CD4-positive, CD25-positive, alpha-beta regulatory T cell (primary cell): ENCODE measurements around the gene MCCC2. TPM values are rescaled to one million over a fixed set of nuclear protein-coding genes. Genes with fewer than 3 reads are reported as not detected.

ENCODE experiments used
- ATAC-seq, 2 donors: fragments of 150-1000 bp; cut with Tn5 transposase; one replicate each; pipeline ENCODE4 v1.10.0; 2021; ENCODE audit warnings: low read depth in 2 of 2, moderate number of reproducible peaks in 2 of 2, moderate library complexity in 1 of 2
- DNase-seq, 3 donors: peaks; one replicate each; pipeline versions ENCODE4 v3.0.0 to v3.0.0-alpha.2; 2012 to 2022; ENCODE audit warnings: mixed read lengths in 1 of 3
- H3K27ac ChIP-seq: one replicate; pipeline ENCODE4 v1.7.0; 2013; ENCODE audit warnings: mild to moderate bottlenecking, low read length; ENCODE audit not compliant: insufficient read depth, poor library complexity, severe bottlenecking
- H3K27me3 ChIP-seq: one replicate; pipeline ENCODE4 v1.7.0; 2013; ENCODE audit warnings: low read length; ENCODE audit not compliant: control insufficient read depth, insufficient read depth
- H3K36me3 ChIP-seq: one replicate; pipeline ENCODE4 v1.7.0; 2013; ENCODE audit warnings: mild to moderate bottlenecking, low read length, moderate library complexity; ENCODE audit not compliant: control insufficient read depth, insufficient read depth
- H3K4me1 ChIP-seq: 2 replicates; pipeline ENCODE4 v1.7.0; 2013; ENCODE audit warnings: mild to moderate bottlenecking, low read length; ENCODE audit not compliant: insufficient read depth, control insufficient read depth, poor library complexity, severe bottlenecking
- H3K4me3 ChIP-seq: one replicate; pipeline ENCODE4 v1.7.0; 2013; ENCODE audit warnings: low read depth, mild to moderate bottlenecking, low read length, moderate library complexity
- H3K9me3 ChIP-seq, 2 experiments: 1 replicate in 1 of 2; 2 replicates in 1 of 2; pipeline ENCODE4 v1.7.0; 2013; ENCODE audit warnings: low read length in 2 of 2, mild to moderate bottlenecking in 1 of 2, moderate library complexity in 1 of 2; ENCODE audit not compliant: control insufficient read depth in 2 of 2
- H3K27ac Mint-ChIP-seq, 3 donors: one replicate each; pipeline ENCODE4 v1.8.0; 2020 to 2022; ENCODE audit warnings: mild to moderate bottlenecking in 3 of 3, mixed read lengths in 3 of 3, moderate library complexity in 2 of 3
- H3K27me3 Mint-ChIP-seq: one replicate; pipeline ENCODE4 v1.8.0; 2022; ENCODE audit warnings: mild to moderate bottlenecking, mixed read lengths
- H3K36me3 Mint-ChIP-seq: one replicate; pipeline ENCODE4 v1.8.0; 2020; ENCODE audit warnings: mixed read lengths
- H3K4me1 Mint-ChIP-seq, 4 donors: one replicate each; pipeline ENCODE4 v1.8.0; 2020 to 2022; ENCODE audit warnings: mixed read lengths in 4 of 4, mild to moderate bottlenecking in 1 of 4
- H3K4me3 Mint-ChIP-seq, 4 donors: one replicate each; pipeline ENCODE4 v1.8.0; 2020 to 2022; ENCODE audit warnings: mild to moderate bottlenecking in 4 of 4, mixed read lengths in 4 of 4, moderate library complexity in 3 of 4
- H3K9me3 Mint-ChIP-seq, 7 donors: one replicate each; pipeline ENCODE4 v1.8.0; 2020 to 2022; ENCODE audit warnings: mixed read lengths in 7 of 7, mild to moderate bottlenecking in 3 of 7, moderate library complexity in 2 of 7
- polyA plus RNA-seq, 4 donors: library from polyadenylated mRNA; unstranded; fragments of 300-500 nt; fragmentation: Illumina TruSeq; gene quantifications; one replicate each; pipeline ENCODE4 v1.2.3, GENCODE V29; 2021
- total RNA-seq: library from RNA; stranded (reverse); gene quantifications from one replicate; pipeline ENCODE4 v1.2.3, GENCODE V29; 2022

The MCCC2 gene
- total and polyA plus RNA-seq, 5 donors from 2014 or later: 26.7 to 45.8 (median 30.9) TPM

- peaks cover 0 to 2% (median 0%) of the 10 kb centered on the region in 4 donors for H3K4me1 Mint-ChIP-seq
- DNase-seq: no peak
- H3K4me3 Mint-ChIP-seq: no peak overlapping the region
- peaks cover 10% of the 10 kb centered on the region for H3K27me3 Mint-ChIP-seq
- H3K36me3 Mint-ChIP-seq: no peaks in the 10 kb centered on the region
- Histone ChIP-seq H3K27me3 (peaks cover 2% of the 10 kb centered on the region), H3K4me3 (no peak overlapping the region), H3K36me3 (no peaks in the 10 kb centered on the region), H3K27ac (no peak overlapping the region), H3K9me3 (no peaks in the 10 kb centered on the region), H3K4me1 (no peaks in the 10 kb centered on the region)
- no peaks in the 10 kb centered on the region for H3K9me3 Mint-ChIP-seq
- ATAC-seq: no peak
- no peak overlapping the region for H3K27ac Mint-ChIP-seq
Observed at GRCh38 chr5:71703941-71704340, 116.8 kb downstream of the MCCC2 start.

- no peak for ATAC-seq
- H3K4me1 ChIP-seq: no peaks in the 10 kb centered on the region
- H3K4me1 Mint-ChIP-seq: no peaks in the 10 kb centered on the region
- DNase-seq: no peak
- H3K36me3 Mint-ChIP-seq: no peaks in the 10 kb centered on the region
- H3K27me3 ChIP-seq: peaks cover 3% of the 10 kb centered on the region
- H3K9me3 Mint-ChIP-seq: no peaks in the 10 kb centered on the region
- peaks cover 13% of the 10 kb centered on the region for H3K27me3 Mint-ChIP-seq
- no peak overlapping the region for H3K4me3 Mint-ChIP-seq
- H3K27ac Mint-ChIP-seq: no peak overlapping the region
- no peaks in the 10 kb centered on the region for H3K36me3 ChIP-seq
- no peaks in the 10 kb centered on the region for H3K9me3 ChIP-seq
- H3K27ac ChIP-seq: no peak overlapping the region
- no peak overlapping the region for H3K4me3 ChIP-seq
Observed at GRCh38 chr5:71705421-71705820, 118.3 kb downstream of the MCCC2 start.

DNA sequence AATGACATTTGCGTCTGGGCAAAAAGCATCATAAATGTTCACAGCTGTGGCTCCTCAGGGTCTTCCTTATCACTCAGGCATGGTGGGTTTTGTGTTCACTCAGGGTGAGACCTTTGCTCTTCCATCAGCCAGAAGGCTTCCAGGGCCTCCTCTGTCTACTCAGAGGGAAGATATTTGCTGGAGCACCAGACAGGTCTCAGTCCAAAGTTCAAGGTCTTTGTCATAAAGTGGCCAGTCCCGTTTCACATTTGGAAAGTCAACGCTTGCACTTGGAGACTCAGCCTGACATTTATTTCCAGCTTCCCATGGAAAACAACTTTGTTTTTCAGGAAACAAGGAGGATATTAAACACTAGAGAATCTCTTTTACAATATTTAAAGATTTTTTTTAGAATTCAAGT, 119.8 kb downstream of the MCCC2 start:
- Histone ChIP-seq H3K4me1 (no peaks in the 10 kb centered on the region), H3K27me3 (peaks cover 3% of the 10 kb centered on the region), H3K4me3 (no peak overlapping the region), H3K9me3 (no peaks in the 10 kb centered on the region), H3K27ac (no peak overlapping the region), H3K36me3 (no peaks in the 10 kb centered on the region)
- H3K36me3 Mint-ChIP-seq: no peaks in the 10 kb centered on the region
- no peak overlapping the region for H3K4me3 Mint-ChIP-seq
- no peak for ATAC-seq
- no peak overlapping the region for H3K27ac Mint-ChIP-seq
- H3K4me1 Mint-ChIP-seq: no peaks in the 10 kb centered on the region
- H3K27me3 Mint-ChIP-seq: peaks cover 14% of the 10 kb centered on the region
- no peak for DNase-seq
- peaks cover 0 to 10% (median 0%) of the 10 kb centered on the region in 7 donors for H3K9me3 Mint-ChIP-seq

Other genes with a start within 250 kb of the MCCC2 start
- gene BDP1, start 131.7 kb upstream of the MCCC2 start, total RNA-seq: 39.3 TPM
- 1 to 10 TPM; 5.8 to 7.3 (median 6.2) TPM for gene BDP1, start 131.7 kb upstream of the MCCC2 start, polyA plus RNA-seq
- gene CARTPT, start 131.9 kb downstream of the MCCC2 start, total RNA-seq: not detected
- not detected for gene CARTPT, start 131.9 kb downstream of the MCCC2 start, polyA plus RNA-seq